ENCODE results near the gene YBEY. TPM values are rescaled to one million over a fixed set of nuclear protein-coding genes. Genes with fewer than 3 reads are reported as not detected.
A peak's percentile ranks its signal among the peaks of the same experiment; 100 is the strongest.

YBEY gene
- total RNA-seq, 1 donor from 2014 or later, result 7.0 TPM

DNA sequence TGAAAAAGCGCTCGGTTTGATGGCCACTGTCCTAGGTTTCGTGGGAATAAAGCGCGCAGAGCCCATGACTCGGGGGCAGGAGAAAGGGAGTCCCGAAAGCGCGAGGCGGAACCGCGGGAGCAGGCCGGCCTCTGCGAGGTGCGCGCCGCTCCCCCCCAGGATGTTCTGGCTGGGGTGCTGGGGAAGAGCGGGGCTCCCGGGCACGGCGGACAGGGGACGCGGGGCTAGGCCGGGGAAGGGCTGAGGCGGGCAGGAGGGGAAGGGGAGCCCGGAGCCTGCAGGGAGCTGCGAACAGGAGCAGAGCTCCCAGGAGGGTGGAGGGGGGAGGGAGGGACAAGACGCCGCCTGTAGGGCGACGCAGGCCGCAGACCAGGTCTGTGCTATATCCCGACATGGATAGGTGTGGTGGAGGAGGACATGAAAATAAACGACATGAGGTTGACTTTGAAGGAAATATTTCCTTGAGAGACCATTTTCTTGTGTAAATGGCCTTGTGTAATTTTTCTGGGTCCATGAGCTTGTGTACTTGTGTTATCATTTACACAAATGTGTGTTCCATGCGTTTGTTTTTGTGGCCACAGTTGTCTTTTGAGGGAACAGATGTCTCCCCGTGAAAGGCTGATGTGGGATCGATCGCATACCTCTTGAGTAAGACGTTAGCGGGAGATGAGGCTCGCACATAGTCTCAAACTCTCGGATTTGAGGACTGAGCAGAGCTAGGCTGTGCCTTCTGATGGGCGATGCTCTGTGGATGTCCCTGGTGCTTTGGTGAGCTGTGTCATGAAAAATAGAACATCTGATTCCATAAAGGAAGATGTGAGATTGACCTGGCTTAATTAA is 39.2 kb downstream of the YBEY start:
- TF ChIP-seq, protein P1, sequence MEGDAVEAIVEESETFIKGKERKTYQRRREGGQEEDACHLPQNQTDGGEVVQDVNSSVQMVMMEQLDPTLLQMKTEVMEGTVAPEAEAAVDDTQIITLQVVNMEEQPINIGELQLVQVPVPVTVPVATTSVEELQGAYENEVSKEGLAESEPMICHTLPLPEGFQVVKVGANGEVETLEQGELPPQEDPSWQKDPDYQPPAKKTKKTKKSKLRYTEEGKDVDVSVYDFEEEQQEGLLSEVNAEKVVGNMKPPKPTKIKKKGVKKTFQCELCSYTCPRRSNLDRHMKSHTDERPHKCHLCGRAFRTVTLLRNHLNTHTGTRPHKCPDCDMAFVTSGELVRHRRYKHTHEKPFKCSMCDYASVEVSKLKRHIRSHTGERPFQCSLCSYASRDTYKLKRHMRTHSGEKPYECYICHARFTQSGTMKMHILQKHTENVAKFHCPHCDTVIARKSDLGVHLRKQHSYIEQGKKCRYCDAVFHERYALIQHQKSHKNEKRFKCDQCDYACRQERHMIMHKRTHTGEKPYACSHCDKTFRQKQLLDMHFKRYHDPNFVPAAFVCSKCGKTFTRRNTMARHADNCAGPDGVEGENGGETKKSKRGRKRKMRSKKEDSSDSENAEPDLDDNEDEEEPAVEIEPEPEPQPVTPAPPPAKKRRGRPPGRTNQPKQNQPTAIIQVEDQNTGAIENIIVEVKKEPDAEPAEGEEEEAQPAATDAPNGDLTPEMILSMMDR (IDR thresholded peaks at IDR 0.05; ENCODE audit: unreplicated experiment), result no peak
- H3K27me3 Mint-ChIP-seq (ENCODE audit: unreplicated experiment), result peaks cover 5% of the 10 kb centered on the region
- H3K36me3 Mint-ChIP-seq (ENCODE audit: low read depth, unreplicated experiment), result peaks cover 10% of the 10 kb centered on the region
- H3K4me3 Mint-ChIP-seq (ENCODE audit: unreplicated experiment), result peak overlapping the region; percentile 85
- H3K4me1 Mint-ChIP-seq (ENCODE audit: unreplicated experiment), result peaks cover 31% of the 10 kb centered on the region
- peak overlapping the region; percentile 25 for H3K27ac Mint-ChIP-seq (ENCODE audit: unreplicated experiment)
- peak; percentile 61 for DNase-seq (ENCODE audit: low spot score)
- no peaks in the 10 kb centered on the region for H3K9me3 Mint-ChIP-seq (ENCODE audit: unreplicated experiment)

DNA sequence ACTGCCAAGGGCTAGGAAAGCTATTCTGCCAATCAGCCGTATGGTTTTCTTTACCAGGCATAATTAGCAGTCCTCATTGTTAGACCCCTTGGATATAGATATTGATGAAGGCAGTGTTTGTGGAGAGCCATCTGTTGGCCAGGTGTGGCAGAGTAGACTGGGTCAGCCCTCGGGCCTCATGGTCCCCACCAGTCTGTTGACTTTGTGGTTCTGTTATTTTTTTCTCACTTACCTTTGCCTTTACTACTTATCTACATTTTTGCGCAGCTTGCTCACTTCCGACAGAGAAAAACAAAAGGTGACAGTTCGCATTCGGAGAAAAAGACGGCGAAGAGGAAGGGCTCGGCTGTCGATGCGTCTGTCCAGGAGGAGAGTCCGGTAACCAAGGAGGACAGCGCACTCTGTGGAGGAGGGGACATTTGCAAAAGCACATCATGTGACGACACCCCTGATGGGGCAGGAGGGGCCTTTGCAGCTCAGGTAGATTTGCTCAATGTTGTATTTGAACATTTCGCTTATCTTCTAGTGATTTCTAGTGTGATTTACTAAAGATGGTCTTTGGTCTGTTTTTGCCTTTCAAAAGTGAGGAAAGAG is 40.1 kb downstream of the YBEY start:
- Mint-ChIP-seq H3K4me3 (ENCODE audit: unreplicated experiment) (peak overlapping the region; percentile 59), H3K4me1 (ENCODE audit: unreplicated experiment) (peaks cover 25% of the 10 kb centered on the region), H3K9me3 (ENCODE audit: unreplicated experiment) (no peaks in the 10 kb centered on the region), H3K27me3 (ENCODE audit: unreplicated experiment) (peaks cover 5% of the 10 kb centered on the region), H3K36me3 (ENCODE audit: low read depth, unreplicated experiment) (peaks cover 10% of the 10 kb centered on the region), H3K27ac (ENCODE audit: unreplicated experiment) (no peak overlapping the region)
- TF ChIP-seq, protein P1 (IDR thresholded peaks at IDR 0.05; ENCODE audit: unreplicated experiment), result no peak
- DNase-seq (ENCODE audit: low spot score), result no peak

DNA sequence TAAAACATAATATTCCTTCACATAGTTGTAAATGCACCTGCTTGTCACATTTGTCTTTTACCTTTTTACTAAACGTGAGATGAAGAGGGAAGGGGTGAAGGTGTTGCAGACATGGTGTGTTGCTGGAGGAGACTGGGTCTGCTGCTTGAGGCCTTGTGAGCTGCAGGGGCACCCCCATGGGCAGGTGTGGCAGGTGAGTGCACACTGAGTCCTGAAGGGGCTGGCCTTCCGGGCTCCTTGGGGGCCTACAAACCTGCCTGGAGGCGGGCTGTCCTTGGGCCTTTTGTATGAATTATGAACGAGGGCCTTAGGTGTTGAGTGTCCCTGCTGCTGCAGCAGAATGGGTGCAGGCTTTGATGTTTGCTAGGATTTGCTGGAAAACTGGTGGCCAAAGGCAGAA is 41.6 kb downstream of the YBEY start:
- Mint-ChIP-seq H3K27ac (ENCODE audit: unreplicated experiment) (no peak overlapping the region), H3K9me3 (ENCODE audit: unreplicated experiment) (no peaks in the 10 kb centered on the region), H3K4me1 (ENCODE audit: unreplicated experiment) (peaks cover 12% of the 10 kb centered on the region)

DNA sequence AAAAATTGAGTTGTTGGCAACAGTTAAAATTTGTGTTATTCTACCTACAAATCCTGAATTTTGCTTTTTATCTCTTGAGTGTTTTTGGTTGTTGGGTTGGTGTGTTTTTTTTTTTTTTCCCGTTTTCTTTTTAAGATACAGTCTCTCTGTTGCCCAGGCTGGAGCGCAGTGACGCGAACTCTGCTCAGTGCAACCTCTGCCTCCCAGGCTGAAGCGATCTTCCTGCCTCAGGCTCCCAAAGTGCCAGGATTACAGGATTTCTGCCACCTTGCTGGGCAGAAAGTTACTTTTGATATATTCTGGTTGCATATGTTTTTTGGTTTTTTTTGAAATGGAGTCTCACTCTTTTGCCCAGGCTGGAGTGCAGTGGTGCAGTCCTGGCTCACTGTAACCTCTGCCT is 42.0 kb downstream of the YBEY start:
- Mint-ChIP-seq H3K4me3 (ENCODE audit: unreplicated experiment) (no peak overlapping the region), H3K9me3 (ENCODE audit: unreplicated experiment) (no peaks in the 10 kb centered on the region), H3K36me3 (ENCODE audit: low read depth, unreplicated experiment) (peaks cover 10% of the 10 kb centered on the region), H3K27ac (ENCODE audit: unreplicated experiment) (no peak overlapping the region), H3K4me1 (ENCODE audit: unreplicated experiment) (peaks cover 9% of the 10 kb centered on the region), H3K27me3 (ENCODE audit: unreplicated experiment) (peaks cover 5% of the 10 kb centered on the region)
- TF ChIP-seq, protein P1 (IDR thresholded peaks at IDR 0.05; ENCODE audit: unreplicated experiment), result no peak
- DNase-seq (ENCODE audit: low spot score), result no peak

More for the DNA sequence above, 41.6 kb downstream of the YBEY start:
- DNase-seq (ENCODE audit: low spot score), result no peak
- Mint-ChIP-seq H3K27me3 (ENCODE audit: unreplicated experiment) (peaks cover 5% of the 10 kb centered on the region), H3K36me3 (ENCODE audit: low read depth, unreplicated experiment) (peaks cover 10% of the 10 kb centered on the region), H3K4me3 (ENCODE audit: unreplicated experiment) (no peak overlapping the region)
- TF ChIP-seq, protein P1 (IDR thresholded peaks at IDR 0.05; ENCODE audit: unreplicated experiment), result no peak

DNA sequence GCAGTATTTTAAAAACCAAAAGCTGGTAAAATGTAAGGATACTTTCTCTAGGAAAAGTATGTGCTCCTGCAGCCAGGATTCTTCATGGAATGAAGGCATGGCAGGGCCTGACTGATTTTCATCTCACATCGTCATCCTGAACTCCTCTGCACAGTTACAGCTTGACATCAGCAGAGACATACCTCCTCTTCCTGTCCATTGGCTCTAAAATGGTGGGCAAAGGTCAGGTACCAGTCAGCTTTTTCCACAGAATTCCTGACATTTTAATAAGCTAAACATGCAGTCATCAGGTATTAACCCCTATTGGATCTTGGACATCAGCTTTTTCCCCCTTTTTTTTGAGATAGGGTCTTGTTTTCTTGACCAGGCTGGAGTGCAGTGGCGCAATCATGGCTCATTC is 43.7 kb downstream of the YBEY start:
- no peak overlapping the region for H3K4me3 Mint-ChIP-seq (ENCODE audit: unreplicated experiment)
- H3K27me3 Mint-ChIP-seq (ENCODE audit: unreplicated experiment), result peaks cover 5% of the 10 kb centered on the region
- TF ChIP-seq, protein P1 (IDR thresholded peaks at IDR 0.05; ENCODE audit: unreplicated experiment), result no peak
- H3K4me1 Mint-ChIP-seq (ENCODE audit: unreplicated experiment), result peaks cover 8% of the 10 kb centered on the region
- no peak overlapping the region for H3K27ac Mint-ChIP-seq (ENCODE audit: unreplicated experiment)
- no peak for DNase-seq (ENCODE audit: low spot score)
- H3K36me3 Mint-ChIP-seq (ENCODE audit: low read depth, unreplicated experiment), result peaks cover 10% of the 10 kb centered on the region
- H3K9me3 Mint-ChIP-seq (ENCODE audit: unreplicated experiment), result no peaks in the 10 kb centered on the region
